PC-9 (cell line): ENCODE measurements around the gene CUZD1.

Experiments used
- EZH2 ChIP-seq: fragments of 200-600 bp; sonication (generic); IDR thresholded peaks from 2 replicates; pipeline ENCODE4 v1.8.0; 2017; ENCODE audit warnings: antibody characterized with exemption, low read depth
- TF ChIP-seq, protein P1 (sequence below): fragments of 200-600 bp; sonication (generic); conservative IDR thresholded peaks from 2 replicates; pipeline ENCODE4 v1.6.1; 2017; ENCODE audit warnings: mixed run types, antibody characterized with exemption, mild to moderate bottlenecking, moderate library complexity

DNA sequence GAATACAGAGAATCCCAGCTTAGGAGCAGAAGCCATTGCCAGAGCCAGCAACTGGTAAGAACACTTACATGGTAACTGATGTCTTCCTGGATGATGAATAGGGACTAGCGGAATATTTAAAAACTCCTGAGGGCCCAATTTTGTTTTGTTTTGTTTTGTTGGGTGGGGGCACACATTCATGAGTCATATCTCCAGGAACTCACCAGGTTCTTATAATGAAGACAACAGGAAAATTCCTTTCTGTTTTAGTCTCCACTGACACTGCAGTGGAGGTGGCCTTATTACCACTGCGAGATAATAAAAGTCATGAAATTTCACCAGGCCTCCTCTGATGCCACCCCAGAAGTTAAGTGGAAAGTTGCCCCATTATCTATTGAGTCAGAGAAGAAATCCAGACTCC is 6.6 kb upstream of the CUZD1 start:
- no peak for TF ChIP-seq EZH2
- TF ChIP-seq, protein P1, sequence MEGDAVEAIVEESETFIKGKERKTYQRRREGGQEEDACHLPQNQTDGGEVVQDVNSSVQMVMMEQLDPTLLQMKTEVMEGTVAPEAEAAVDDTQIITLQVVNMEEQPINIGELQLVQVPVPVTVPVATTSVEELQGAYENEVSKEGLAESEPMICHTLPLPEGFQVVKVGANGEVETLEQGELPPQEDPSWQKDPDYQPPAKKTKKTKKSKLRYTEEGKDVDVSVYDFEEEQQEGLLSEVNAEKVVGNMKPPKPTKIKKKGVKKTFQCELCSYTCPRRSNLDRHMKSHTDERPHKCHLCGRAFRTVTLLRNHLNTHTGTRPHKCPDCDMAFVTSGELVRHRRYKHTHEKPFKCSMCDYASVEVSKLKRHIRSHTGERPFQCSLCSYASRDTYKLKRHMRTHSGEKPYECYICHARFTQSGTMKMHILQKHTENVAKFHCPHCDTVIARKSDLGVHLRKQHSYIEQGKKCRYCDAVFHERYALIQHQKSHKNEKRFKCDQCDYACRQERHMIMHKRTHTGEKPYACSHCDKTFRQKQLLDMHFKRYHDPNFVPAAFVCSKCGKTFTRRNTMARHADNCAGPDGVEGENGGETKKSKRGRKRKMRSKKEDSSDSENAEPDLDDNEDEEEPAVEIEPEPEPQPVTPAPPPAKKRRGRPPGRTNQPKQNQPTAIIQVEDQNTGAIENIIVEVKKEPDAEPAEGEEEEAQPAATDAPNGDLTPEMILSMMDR = no peak
